ENCODE data around the gene PSMD11. TPM values are rescaled to one million over a fixed set of nuclear protein-coding genes. Genes with fewer than 3 reads are reported as not detected.

The PSMD11 gene
- total RNA-seq, 1 experiment from 2014 or later, result 123 TPM

DNA sequence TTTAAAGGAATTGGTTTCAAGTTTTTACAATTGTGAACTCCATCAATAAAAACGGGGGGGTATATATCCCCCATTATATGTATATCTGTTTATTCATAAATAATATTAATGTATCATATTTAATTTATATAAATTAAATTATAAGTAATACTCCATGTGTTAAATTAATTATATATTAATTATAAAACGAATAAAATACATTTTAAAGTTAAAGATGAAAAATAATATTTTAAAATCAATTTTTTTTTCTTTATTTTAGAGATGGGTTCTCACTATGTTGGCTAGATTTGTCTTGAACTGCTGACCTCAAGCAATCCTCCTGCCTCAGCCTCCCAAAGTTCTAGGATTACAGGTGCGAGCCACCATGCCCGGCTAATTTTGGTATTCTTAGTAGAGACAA lies 17.4 kb upstream of the PSMD11 start:
- TF ChIP-seq, protein P1, sequence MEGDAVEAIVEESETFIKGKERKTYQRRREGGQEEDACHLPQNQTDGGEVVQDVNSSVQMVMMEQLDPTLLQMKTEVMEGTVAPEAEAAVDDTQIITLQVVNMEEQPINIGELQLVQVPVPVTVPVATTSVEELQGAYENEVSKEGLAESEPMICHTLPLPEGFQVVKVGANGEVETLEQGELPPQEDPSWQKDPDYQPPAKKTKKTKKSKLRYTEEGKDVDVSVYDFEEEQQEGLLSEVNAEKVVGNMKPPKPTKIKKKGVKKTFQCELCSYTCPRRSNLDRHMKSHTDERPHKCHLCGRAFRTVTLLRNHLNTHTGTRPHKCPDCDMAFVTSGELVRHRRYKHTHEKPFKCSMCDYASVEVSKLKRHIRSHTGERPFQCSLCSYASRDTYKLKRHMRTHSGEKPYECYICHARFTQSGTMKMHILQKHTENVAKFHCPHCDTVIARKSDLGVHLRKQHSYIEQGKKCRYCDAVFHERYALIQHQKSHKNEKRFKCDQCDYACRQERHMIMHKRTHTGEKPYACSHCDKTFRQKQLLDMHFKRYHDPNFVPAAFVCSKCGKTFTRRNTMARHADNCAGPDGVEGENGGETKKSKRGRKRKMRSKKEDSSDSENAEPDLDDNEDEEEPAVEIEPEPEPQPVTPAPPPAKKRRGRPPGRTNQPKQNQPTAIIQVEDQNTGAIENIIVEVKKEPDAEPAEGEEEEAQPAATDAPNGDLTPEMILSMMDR (IDR thresholded peaks at IDR 0.05; ENCODE audit: unreplicated experiment), result no peak
- CTCF ChIA-PET, result interaction anchor here (0.6 kb wide), 1 partner anchor 17 kb away, joined by 3 read pairs; no protein-coding TSS in a partner anchor
- POLR2A ChIA-PET, result no interaction called here
- Mint-ChIP-seq H3K27ac (ENCODE audit: low read depth, unreplicated experiment) (no peak overlapping the region), H3K36me3 (ENCODE audit: insufficient read depth, unreplicated experiment) (no peaks in the 10 kb centered on the region), H3K4me3 (ENCODE audit: unreplicated experiment) (no peak overlapping the region), H3K9me3 (ENCODE audit: unreplicated experiment) (peaks cover 10% of the 10 kb centered on the region), H3K4me1 (ENCODE audit: insufficient read depth, unreplicated experiment) (no peaks in the 10 kb centered on the region), H3K27me3 (ENCODE audit: insufficient read depth, unreplicated experiment) (no peaks in the 10 kb centered on the region)
- no TSS peak for BruUV-seq (replicated peaks)
- DNase-seq (ENCODE audit: unreplicated experiment), result no peak
- intact Hi-C loops (cut with micrococcal nuclease), result no loop called here

DNA sequence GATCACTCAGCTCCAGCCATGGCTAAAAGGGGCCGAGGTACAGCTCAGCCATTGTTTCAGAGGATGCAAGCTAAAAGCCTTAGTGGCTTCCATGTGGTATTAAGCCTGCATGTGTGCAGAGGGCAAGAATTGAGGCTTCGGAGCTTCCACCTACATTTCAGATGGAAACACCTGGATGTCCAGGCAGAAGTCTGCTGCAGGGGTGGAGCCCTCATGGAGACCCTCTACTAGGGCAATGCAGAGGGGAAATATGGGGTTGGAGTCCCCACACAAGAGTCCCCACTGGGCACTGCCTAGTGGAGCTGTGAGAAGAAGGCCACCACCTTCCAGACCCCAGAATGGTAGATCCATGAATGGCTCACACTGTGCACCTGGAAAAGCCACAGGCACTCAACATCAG lies 14.7 kb upstream of the PSMD11 start:
- intact Hi-C loops (cut with micrococcal nuclease), result no loop called here
- CTCF ChIA-PET, result interaction anchor here (1.0 kb wide), 1 partner anchor 15 kb away, joined by 4 read pairs; the partner anchor contains the start of gene PSMD11

DNA sequence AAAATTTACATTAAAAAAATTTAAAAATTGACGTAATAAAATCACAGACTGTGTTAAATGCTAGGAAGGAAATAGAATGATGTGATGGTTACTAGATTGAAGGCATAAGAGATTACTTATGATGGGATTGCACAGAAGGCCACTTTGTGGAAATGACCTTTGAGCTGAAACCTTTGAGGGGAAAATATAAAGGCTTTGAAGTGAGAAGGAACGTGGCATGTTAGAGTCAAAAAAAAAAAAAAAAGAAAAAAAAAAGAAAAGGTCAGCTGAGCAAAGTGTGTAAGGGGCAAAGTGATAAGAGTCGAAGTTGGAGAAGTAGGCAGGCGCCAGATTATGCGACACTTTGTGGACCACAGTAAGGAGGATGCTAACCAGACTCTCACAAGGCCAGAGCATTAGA lies 3.6 kb upstream of the PSMD11 start:
- CTCF ChIA-PET, result interaction anchor here (1.3 kb wide), 1 partner anchor 21 kb away, joined by 6 read pairs; no protein-coding TSS in a partner anchor
- Mint-ChIP-seq H3K27ac (ENCODE audit: low read depth, unreplicated experiment) (no peak overlapping the region), H3K36me3 (ENCODE audit: insufficient read depth, unreplicated experiment) (peaks cover 8% of the 10 kb centered on the region), H3K9me3 (ENCODE audit: unreplicated experiment) (peaks cover 8% of the 10 kb centered on the region), H3K4me1 (ENCODE audit: insufficient read depth, unreplicated experiment) (peaks cover 4% of the 10 kb centered on the region), H3K27me3 (ENCODE audit: insufficient read depth, unreplicated experiment) (no peaks in the 10 kb centered on the region), H3K4me3 (ENCODE audit: unreplicated experiment) (no peak overlapping the region)
- POLR2A ChIA-PET, result no interaction called here
- TF ChIP-seq, protein P1 (IDR thresholded peaks at IDR 0.05; ENCODE audit: unreplicated experiment), result no peak
- no peak for DNase-seq (ENCODE audit: unreplicated experiment)
- intact Hi-C loops (cut with micrococcal nuclease), result loop anchor here (10.0 kb wide), 1 partner anchor 86 kb away; the partner anchor contains the start of gene ZNF207
- no TSS peak for BruUV-seq (replicated peaks)

More for the DNA sequence above, 14.7 kb upstream of the PSMD11 start:
- Mint-ChIP-seq H3K4me1 (ENCODE audit: insufficient read depth, unreplicated experiment) (no peaks in the 10 kb centered on the region), H3K27ac (ENCODE audit: low read depth, unreplicated experiment) (no peak overlapping the region), H3K36me3 (ENCODE audit: insufficient read depth, unreplicated experiment) (no peaks in the 10 kb centered on the region), H3K27me3 (ENCODE audit: insufficient read depth, unreplicated experiment) (no peaks in the 10 kb centered on the region), H3K4me3 (ENCODE audit: unreplicated experiment) (no peak overlapping the region), H3K9me3 (ENCODE audit: unreplicated experiment) (peaks cover 10% of the 10 kb centered on the region)
- BruUV-seq (replicated peaks), result no TSS peak
- POLR2A ChIA-PET, result interaction anchor here (1.0 kb wide), 2 partner anchors 12 to 16 kb away, joined by 3 read pairs; no protein-coding TSS in a partner anchor
- TF ChIP-seq, protein P1 (IDR thresholded peaks at IDR 0.05; ENCODE audit: unreplicated experiment), result no peak
- DNase-seq (ENCODE audit: unreplicated experiment), result no peak

DNA sequence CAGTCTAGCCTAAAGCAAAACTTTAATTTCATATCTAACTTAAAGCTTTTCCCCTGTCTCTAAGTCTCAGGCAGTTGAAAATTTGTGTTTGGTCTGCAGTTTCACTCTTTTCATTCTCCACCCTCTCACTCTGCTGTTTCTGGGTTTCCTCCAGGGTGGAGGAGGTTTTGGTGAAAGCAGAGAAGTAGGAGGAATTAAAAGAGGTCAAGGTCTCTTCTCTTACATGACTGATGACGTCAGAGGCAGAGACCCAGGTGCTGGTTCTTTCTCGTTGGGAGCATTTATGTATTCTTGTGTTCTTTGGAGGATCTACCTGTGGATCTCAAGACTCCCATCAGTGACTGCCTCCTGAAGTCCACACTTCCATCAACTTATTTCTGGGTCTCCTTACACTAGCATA lies 2.4 kb upstream of the PSMD11 start:
- no TSS peak for BruUV-seq (replicated peaks)
- Mint-ChIP-seq H3K9me3 (ENCODE audit: unreplicated experiment) (no peaks in the 10 kb centered on the region), H3K4me3 (ENCODE audit: unreplicated experiment) (no peak overlapping the region), H3K36me3 (ENCODE audit: insufficient read depth, unreplicated experiment) (peaks cover 14% of the 10 kb centered on the region), H3K27me3 (ENCODE audit: insufficient read depth, unreplicated experiment) (no peaks in the 10 kb centered on the region), H3K27ac (ENCODE audit: low read depth, unreplicated experiment) (no peak overlapping the region), H3K4me1 (ENCODE audit: insufficient read depth, unreplicated experiment) (peaks cover 13% of the 10 kb centered on the region)
- ChIA-PET CTCF (interaction anchor here (0.7 to 1.0 kb wide), 2 partner anchors 10 to 430 kb away, joined by 4 read pairs; no protein-coding TSS in a partner anchor), POLR2A (interaction anchor here (1.6 kb wide), 1 partner anchor 8 kb away, joined by 3 read pairs; no protein-coding TSS in a partner anchor)
- TF ChIP-seq, protein P1 (IDR thresholded peaks at IDR 0.05; ENCODE audit: unreplicated experiment), result no peak
- intact Hi-C loops (cut with micrococcal nuclease), result loop anchor here (10.0 kb wide), 1 partner anchor 87 kb away; the partner anchor contains the start of gene ZNF207
- no peak for DNase-seq (ENCODE audit: unreplicated experiment)

All from MCF 10A (cell line).